Psoas muscle (tissue), 8 donors: ENCODE measurements around the gene UGT1A4. TPM values are rescaled to one million over a fixed set of nuclear protein-coding genes. Genes with fewer than 3 reads are reported as not detected.

Experiments
- ATAC-seq, 4 donors: fragments of 200-7000 bp; cut with Tn5 transposase; one replicate each; pipeline ENCODE4 v1.9.1; 2020; ENCODE audit warnings: moderate library complexity in 3 of 4, mild to moderate bottlenecking in 2 of 4
- DNase-seq, 2 donors: peaks; one replicate each; pipeline ENCODE4 v3.0.0-alpha.2; 2020
- H3K27ac ChIP-seq: fragments of 200-600 bp; one replicate; pipeline ENCODE4 v1.8.0; 2022
- H3K27me3 ChIP-seq, 3 donors: fragments of 200-600 bp in 1 of 3; one replicate each; pipeline versions ENCODE4 v1.6.1 to v1.8.0; 2013 to 2022; ENCODE audit warnings: low read length in 2 of 3, mild to moderate bottlenecking in 2 of 3, moderate library complexity in 1 of 3; ENCODE audit not compliant: insufficient read depth in 3 of 3
- H3K36me3 ChIP-seq, 2 donors: fragments of 200-600 bp in 1 of 2; one replicate each; pipeline versions ENCODE4 v1.6.1 to v1.8.0; 2013 to 2022; ENCODE audit warnings: low read depth in 1 of 2, mild to moderate bottlenecking in 1 of 2, moderate library complexity in 1 of 2; ENCODE audit not compliant: insufficient read depth in 1 of 2
- H3K4me1 ChIP-seq: fragments of 200-600 bp; one replicate; pipeline ENCODE4 v1.8.0; 2022
- H3K4me3 ChIP-seq: fragments of 200-600 bp; one replicate; pipeline ENCODE4 v1.8.0; 2022; ENCODE audit warnings: mild to moderate bottlenecking
- H3K9me3 ChIP-seq: fragments of 200-600 bp; one replicate; pipeline ENCODE4 v1.8.0; 2022
- WGBS, 3 donors: extraction: QIAGEN DNeasy Blood & Tissue Kit; methylation state at CpG; one replicate each; pipeline versions ENCODE4 v1.1.6 to v1.1.7; 2013; 5-methylcytosine and 5-hydroxymethylcytosine counted together
- intact Hi-C, 2 donors: fragments of 100-400 bp; cut with DNase I; formaldehyde crosslinking; loops; one replicate each; pipeline versions ENCODE4 v1.11.0 to v1.14.2; 2022
- polyA plus RNA-seq, 3 donors: library from polyadenylated mRNA; stranded (reverse); fragments of 200-250 nt; gene quantifications; one replicate each; pipeline ENCODE4 v1.2.3, GENCODE V29; 2013
- total RNA-seq, 4 donors: library from RNA; stranded (reverse); fragmentation: NEBNext Ultra II Directional in 2 of 4; extraction: Animal tissue kit (Norgen Biotek cat#: 25700) in 2 of 4; gene quantifications; one replicate each; pipeline versions ENCODE4 v1.2.1 to v1.2.4, GENCODE V29; 2021 to 2023
- TF ChIP-seq, protein P1 (sequence below): fragments of 200-600 bp; IDR thresholded peaks from one replicate; pipeline ENCODE4 v1.8.0; 2022; ENCODE audit warnings: antibody characterized with exemption
- donor health status: healthy with polysubstance abuse.
- donor health status: DM: no; HTN: no; CAD: no; lungs with moderate emphysema.
- donor health status: Bipolar disorder and iron deficiency.
- donor health status: healthy.
- donor health status: DM: yes; HTN: yes; CAD: no.
- donor health status: DM: no; HTN: no; CAD: no.
- donor health status: DM: no; HTN: no; CAD: no.
- donor health status: DM: yes; HTN: yes; CAD: no.

UGT1A4 gene
- total and polyA plus RNA-seq, 7 donors = not detected

DNA sequence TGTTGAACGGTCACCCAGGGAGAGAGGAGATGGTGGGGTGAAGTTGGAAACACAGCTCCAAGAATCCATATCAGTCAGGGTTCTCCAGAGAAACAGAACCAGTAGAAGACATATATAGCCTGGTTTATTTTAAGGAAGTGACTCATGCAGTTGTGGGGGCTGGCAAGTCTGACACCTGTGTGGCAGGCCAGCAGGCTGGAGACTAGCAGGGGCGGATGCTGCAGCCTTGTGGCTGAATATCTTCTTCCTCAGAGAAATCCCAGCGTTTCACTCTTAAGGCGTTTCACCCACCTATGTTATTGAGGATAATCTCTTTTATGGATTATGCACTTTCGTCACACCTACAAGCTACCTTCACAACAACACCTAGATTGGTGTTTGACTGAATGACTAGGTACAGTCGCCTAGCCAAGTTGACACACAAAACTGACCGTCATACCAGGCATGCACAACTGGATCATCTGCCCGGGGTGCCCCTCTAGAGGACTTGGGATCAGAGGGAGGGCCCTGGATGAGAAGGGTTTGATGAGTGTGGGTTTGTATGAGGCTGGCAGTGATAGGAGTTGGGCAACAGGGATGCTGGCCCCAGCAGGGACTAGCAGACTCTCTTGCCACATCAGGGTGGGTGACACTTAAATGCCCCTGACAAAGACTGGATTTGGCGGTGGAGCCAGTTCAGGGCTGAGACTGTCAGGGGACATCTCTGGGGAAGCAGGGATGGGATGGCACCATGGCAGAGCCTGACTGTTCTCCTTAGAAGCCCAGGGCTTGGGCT is 83.0 kb downstream of the UGT1A4 start:
- Histone ChIP-seq H3K27me3 (no peaks in the 10 kb centered on the region), H3K4me1 (no peaks in the 10 kb centered on the region), H3K9me3 (no peaks in the 10 kb centered on the region), H3K27ac (no peak overlapping the region), H3K4me3 (no peak overlapping the region), H3K36me3 (no peaks in the 10 kb centered on the region)
- ATAC-seq (no peak), DNase-seq (no peak)
- TF ChIP-seq, protein P1, sequence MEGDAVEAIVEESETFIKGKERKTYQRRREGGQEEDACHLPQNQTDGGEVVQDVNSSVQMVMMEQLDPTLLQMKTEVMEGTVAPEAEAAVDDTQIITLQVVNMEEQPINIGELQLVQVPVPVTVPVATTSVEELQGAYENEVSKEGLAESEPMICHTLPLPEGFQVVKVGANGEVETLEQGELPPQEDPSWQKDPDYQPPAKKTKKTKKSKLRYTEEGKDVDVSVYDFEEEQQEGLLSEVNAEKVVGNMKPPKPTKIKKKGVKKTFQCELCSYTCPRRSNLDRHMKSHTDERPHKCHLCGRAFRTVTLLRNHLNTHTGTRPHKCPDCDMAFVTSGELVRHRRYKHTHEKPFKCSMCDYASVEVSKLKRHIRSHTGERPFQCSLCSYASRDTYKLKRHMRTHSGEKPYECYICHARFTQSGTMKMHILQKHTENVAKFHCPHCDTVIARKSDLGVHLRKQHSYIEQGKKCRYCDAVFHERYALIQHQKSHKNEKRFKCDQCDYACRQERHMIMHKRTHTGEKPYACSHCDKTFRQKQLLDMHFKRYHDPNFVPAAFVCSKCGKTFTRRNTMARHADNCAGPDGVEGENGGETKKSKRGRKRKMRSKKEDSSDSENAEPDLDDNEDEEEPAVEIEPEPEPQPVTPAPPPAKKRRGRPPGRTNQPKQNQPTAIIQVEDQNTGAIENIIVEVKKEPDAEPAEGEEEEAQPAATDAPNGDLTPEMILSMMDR = no peak
- intact Hi-C loops = no loop called here
- WGBS, 3 donors = 76 to 80% (median 80%) methylated on average over 9 of the region's 9 CpGs

DNA sequence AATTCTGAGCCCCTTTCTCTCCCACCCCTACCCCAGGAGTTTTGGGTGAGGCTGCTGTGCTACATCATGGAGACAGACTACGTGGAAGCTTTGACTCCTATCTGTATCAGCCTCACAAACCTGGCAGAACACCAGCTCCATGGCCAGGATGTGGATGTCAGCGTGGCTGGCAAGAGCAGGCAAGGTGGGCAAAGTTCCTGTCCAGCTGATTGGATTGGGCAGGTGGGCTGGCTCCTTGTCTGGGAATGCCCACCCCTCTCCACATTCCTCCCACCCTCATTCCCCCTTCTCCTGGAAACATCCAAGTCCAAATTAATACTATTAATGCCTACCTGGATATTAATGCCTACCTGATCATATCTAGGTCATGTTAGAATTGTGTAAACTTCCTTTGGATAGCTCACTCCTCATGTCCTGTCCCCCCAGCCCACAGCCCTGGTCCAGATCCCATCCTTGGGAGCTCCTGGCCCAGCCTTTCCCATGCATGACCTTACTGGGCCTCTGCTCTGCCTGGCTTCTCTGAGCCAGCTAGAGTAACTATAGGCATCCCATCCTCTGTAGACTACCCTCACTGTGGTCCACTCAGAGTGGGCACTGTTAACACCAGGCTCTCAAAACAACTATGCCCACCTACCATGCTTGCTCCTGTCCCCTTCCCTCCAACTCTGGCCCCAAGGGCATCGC is 83.7 kb downstream of the UGT1A4 start:
- TF ChIP-seq, protein P1 = no peak
- H3K36me3 ChIP-seq = no peaks in the 10 kb centered on the region
- H3K27me3 ChIP-seq = no peaks in the 10 kb centered on the region
- H3K4me3 ChIP-seq = no peak overlapping the region
- no peaks in the 10 kb centered on the region for H3K4me1 ChIP-seq
- intact Hi-C loops = no loop called here
- no peak for DNase-seq
- no peak for ATAC-seq
- H3K27ac ChIP-seq = no peak overlapping the region
- H3K9me3 ChIP-seq = no peaks in the 10 kb centered on the region
- WGBS, 3 donors = 66 to 70% (median 68%) methylated on average over 3 of the region's 3 CpGs

DNA sequence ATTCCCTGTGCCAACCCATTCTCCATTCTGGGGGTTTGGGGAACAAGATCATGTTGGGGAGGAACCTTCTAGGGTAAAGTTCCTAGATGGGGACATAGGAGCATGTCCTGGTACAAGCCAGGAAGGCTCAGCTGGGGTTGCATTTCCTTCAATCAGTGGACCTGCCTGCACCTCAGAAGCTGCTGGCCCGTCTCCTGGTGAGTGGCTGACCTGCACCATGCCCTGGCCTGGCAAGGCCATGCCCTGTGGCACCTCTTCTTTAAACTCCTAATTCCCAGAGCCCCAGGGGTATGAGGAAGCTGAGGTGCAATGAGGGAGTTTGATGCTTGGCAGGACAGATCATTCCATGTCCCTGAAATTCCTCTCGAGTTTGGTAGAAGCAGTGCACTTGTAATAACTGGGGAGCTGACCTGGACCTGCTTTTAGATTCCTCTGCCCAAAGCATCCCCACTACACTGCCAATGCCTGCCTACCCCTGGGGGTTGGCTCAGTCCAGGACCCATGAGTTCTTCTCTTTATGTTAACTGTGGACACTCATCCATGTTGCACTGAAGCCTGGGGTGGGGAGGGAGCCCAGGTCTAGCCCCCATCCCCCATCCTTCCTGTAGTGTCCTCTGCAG is 84.9 kb downstream of the UGT1A4 start:
- Histone ChIP-seq H3K4me1 (no peaks in the 10 kb centered on the region), H3K27ac (no peak overlapping the region), H3K4me3 (no peak overlapping the region), H3K27me3 (no peaks in the 10 kb centered on the region), H3K36me3 (no peaks in the 10 kb centered on the region), H3K9me3 (no peaks in the 10 kb centered on the region)
- 61 to 63% (median 62%) methylated on average over 2 of the region's 2 CpGs for WGBS, 3 donors
- DNase-seq = no peak
- ATAC-seq = no peak
- TF ChIP-seq, protein P1 = no peak
- intact Hi-C loops = no loop called here

DNA sequence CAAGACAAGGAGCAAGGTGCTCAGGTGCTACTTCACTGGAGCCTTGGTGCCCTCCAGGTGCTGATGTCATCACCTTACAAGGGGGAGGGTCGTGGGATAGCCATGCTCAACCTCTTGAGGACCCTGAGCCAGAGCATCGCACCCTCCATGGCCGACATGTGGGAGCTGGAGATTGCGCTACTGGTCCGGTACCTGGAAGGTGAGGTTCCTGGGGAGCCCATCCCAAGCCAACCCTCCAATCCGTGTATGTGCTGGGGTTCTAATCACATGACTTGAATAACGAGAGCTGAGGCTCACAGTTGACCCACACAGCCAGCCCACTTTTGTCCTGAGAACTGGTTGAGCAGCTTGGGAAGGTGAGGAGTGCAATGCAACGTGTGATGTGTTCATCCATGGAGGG is 85.5 kb downstream of the UGT1A4 start:
- H3K27me3 ChIP-seq = peaks cover 0 to 3% (median 0%) of the 10 kb centered on the region in 3 donors
- no peak for DNase-seq
- no peaks in the 10 kb centered on the region for H3K4me1 ChIP-seq
- TF ChIP-seq, protein P1 = no peak
- intact Hi-C loops = no loop called here
- no peak overlapping the region for H3K27ac ChIP-seq
- H3K4me3 ChIP-seq = no peak overlapping the region
- no peak for ATAC-seq
- H3K9me3 ChIP-seq = no peaks in the 10 kb centered on the region
- no peaks in the 10 kb centered on the region for H3K36me3 ChIP-seq
- WGBS, 3 donors = 60 to 76% (median 65%) methylated on average over 8 of the region's 8 CpGs
